Neural cell (in vitro differentiated cells): ENCODE results near the gene COG5. TPM values are rescaled to one million over a fixed set of nuclear protein-coding genes. Genes with fewer than 3 reads are reported as not detected.

ENCODE experiments used
- H2AFZ ChIP-seq: fragments of 200-600, 300-800 bp; sonication (generic), shearing (Covaris generic); 2 replicates; pipeline ENCODE4 v1.6.0; 2014; ENCODE audit warnings: low read depth, mild to moderate bottlenecking, antibody characterized with exemption, low read length, moderate library complexity
- H3F3A ChIP-seq: fragments of 200-600 bp; shearing (Covaris generic); 2 replicates; pipeline ENCODE4 v1.6.1; 2016; ENCODE audit warnings: mild to moderate bottlenecking, moderate library complexity, mixed read lengths, antibody characterized with exemption, low read length; ENCODE audit not compliant: insufficient read depth, poor library complexity, severe bottlenecking
- H3K27ac ChIP-seq: fragments of 200-600, 300-800 bp; sonication (generic), shearing (Covaris generic); 2 replicates; pipeline ENCODE4 v1.5.1; 2014; ENCODE audit warnings: mild to moderate bottlenecking, low read length, moderate library complexity
- H3K27me3 ChIP-seq: fragments of 300-800, 200-600 bp; sonication (generic), shearing (Covaris generic); 2 replicates; pipeline ENCODE4 v1.6.0; 2014; ENCODE audit warnings: mild to moderate bottlenecking, low read depth, low read length, moderate library complexity; ENCODE audit not compliant: insufficient read depth
- H3K36me3 ChIP-seq: fragments of 300-800, 200-600 bp; sonication (generic), shearing (Covaris generic); 2 replicates; pipeline ENCODE4 v1.5.1; 2014; ENCODE audit warnings: mild to moderate bottlenecking, antibody characterized with exemption, low read length, moderate library complexity; ENCODE audit not compliant: insufficient read depth
- H3K4me2 ChIP-seq: fragments of 300-800, 200-600 bp; sonication (generic), shearing (Covaris generic); 2 replicates; pipeline ENCODE4 v1.6.0; 2014; ENCODE audit warnings: mild to moderate bottlenecking, low read length
- H3K4me3 ChIP-seq: fragments of 300-800, 200-600 bp; sonication (generic), shearing (Covaris generic); 2 replicates; pipeline ENCODE4 v1.5.1; 2014; ENCODE audit warnings: mild to moderate bottlenecking, low read length, moderate library complexity
- H3K79me2 ChIP-seq: fragments of 200-600 bp; shearing (Covaris generic); replicated peaks from 2 replicates; pipeline ENCODE4 v1.6.0; 2014; ENCODE audit warnings: mild to moderate bottlenecking, low read length, moderate library complexity; ENCODE audit not compliant: insufficient read depth
- H3K9ac ChIP-seq: fragments of 300-800, 200-600 bp; sonication (generic), shearing (Covaris generic); 2 replicates; pipeline ENCODE4 v1.6.1; 2016; ENCODE audit warnings: mild to moderate bottlenecking, low read length, mixed read lengths
- H3K9me2 ChIP-seq: fragments of 200-600 bp; shearing (Covaris generic); 2 replicates; pipeline ENCODE4 v1.6.1; 2016; ENCODE audit warnings: mild to moderate bottlenecking, low read length, mixed read lengths; ENCODE audit not compliant: insufficient read depth
- H3K9me3 ChIP-seq: fragments of 200-600, 300-800 bp; sonication (generic), shearing (Covaris generic); 2 replicates; pipeline ENCODE4 v1.6.1; 2016; ENCODE audit warnings: mild to moderate bottlenecking, mixed run types, low read length, moderate library complexity, mixed read lengths
- H4K20me1 ChIP-seq: fragments of 200-600 bp; shearing (Covaris generic); 2 replicates; pipeline ENCODE4 v1.6.1; 2016; ENCODE audit warnings: mild to moderate bottlenecking, mixed run types; ENCODE audit not compliant: insufficient read depth
- CTCF ChIP-seq: fragments of 450-650 bp; IDR thresholded peaks from 2 replicates; pipeline ENCODE4 v1.5.1; 2014; ENCODE audit warnings: antibody characterized with exemption, mild to moderate bottlenecking, moderate library complexity; ENCODE audit not compliant: poor library complexity, severe bottlenecking
- EP300 ChIP-seq: fragments of 450-650 bp; conservative IDR thresholded peaks from 2 replicates; pipeline ENCODE4 v1.6.1; 2014; ENCODE audit warnings: antibody characterized with exemption, mild to moderate bottlenecking, moderate library complexity; ENCODE audit not compliant: poor library complexity, severe bottlenecking
- EZH2 ChIP-seq: fragments of 200-600, 300-800 bp; shearing (Covaris generic), sonication (generic); IDR thresholded peaks from 2 replicates; pipeline ENCODE4 v1.6.1; 2014; ENCODE audit warnings: antibody characterized with exemption, low read length, borderline replicate concordance, mild to moderate bottlenecking; ENCODE audit not compliant: insufficient read depth, poor library complexity, severe bottlenecking
- MXI1 ChIP-seq: fragments of 450-650 bp; conservative IDR thresholded peaks from 2 replicates; pipeline ENCODE4 v1.6.1; 2014; ENCODE audit warnings: antibody characterized with exemption, mild to moderate bottlenecking; ENCODE audit not compliant: poor library complexity, severe bottlenecking
- POLR2AphosphoS5 ChIP-seq: IDR thresholded peaks from 2 replicates; pipeline ENCODE4 v1.6.1; 2012
- RAD21 ChIP-seq: fragments of 450-650 bp; conservative IDR thresholded peaks from 2 replicates; pipeline ENCODE4 v1.6.1; 2014; ENCODE audit warnings: antibody characterized with exemption, mild to moderate bottlenecking, moderate library complexity
- REST ChIP-seq: IDR thresholded peaks from 2 replicates; pipeline ENCODE4 v1.6.1; 2012; ENCODE audit warnings: borderline replicate concordance
- SMC3 ChIP-seq: fragments of 450-650 bp; conservative IDR thresholded peaks from 2 replicates; pipeline ENCODE4 v1.6.1; 2014; ENCODE audit warnings: antibody characterized with exemption, mild to moderate bottlenecking, moderate library complexity; ENCODE audit not compliant: poor library complexity
- TAF1 ChIP-seq: IDR thresholded peaks from 2 replicates; pipeline ENCODE4 v1.6.1; 2012; ENCODE audit warnings: low read depth
- polyA plus RNA-seq: library from polyadenylated mRNA; depleted of rRNA; stranded (reverse); fragments of >200 nt; gene quantifications from 2 replicates; pipeline ENCODE4 v1.2.3, GENCODE V29; 2014

COG5 gene
- polyA plus RNA-seq, 1 donor from 2014 or later = 13.3 TPM

DNA sequence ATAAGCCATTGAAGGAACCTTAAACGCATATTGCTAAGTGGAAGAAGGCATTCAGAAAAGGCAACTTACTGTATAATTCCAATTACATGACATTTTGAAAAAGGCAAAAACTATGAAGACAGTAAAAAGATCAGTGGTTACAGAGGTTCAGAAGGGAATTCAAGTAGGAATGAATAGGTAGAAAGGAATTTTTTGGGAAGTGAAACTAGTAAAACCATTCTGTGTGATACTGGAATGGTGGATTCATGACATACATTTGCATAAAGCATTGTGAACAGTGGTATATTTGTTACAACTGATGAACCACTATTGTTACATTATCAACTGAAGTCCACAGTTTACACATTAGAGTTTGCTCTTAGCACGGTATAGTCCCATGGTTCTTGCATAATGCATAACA is 208.1 kb downstream of the COG5 start:
- Histone ChIP-seq H4K20me1 (no peaks in the 10 kb centered on the region), H3K9ac (no peak overlapping the region), H3K9me3 (no peaks in the 10 kb centered on the region), H3K9me2 (no peaks in the 10 kb centered on the region), H3K4me3 (no peak overlapping the region), H3K27me3 (no peaks in the 10 kb centered on the region), H3K79me2 (no peaks in the 10 kb centered on the region), H2AFZ (no peak overlapping the region), H3K27ac (no peak overlapping the region), H3K4me2 (no peak overlapping the region), H3K36me3 (no peaks in the 10 kb centered on the region), H3F3A (no peaks in the 10 kb centered on the region)
- no peak for TF ChIP-seq TAF1

- H3K79me2 ChIP-seq = no peaks in the 10 kb centered on the region
- H3K9ac ChIP-seq = no peak overlapping the region
- TF ChIP-seq SMC3 = no peak
- no peak for TF ChIP-seq EZH2
- no peak for TF ChIP-seq TAF1
- no peak for TF ChIP-seq REST
- TF ChIP-seq RAD21 = no peak
- no peak for TF ChIP-seq CTCF
- no peak for TF ChIP-seq POLR2AphosphoS5
- no peak for TF ChIP-seq EP300
- no peak for TF ChIP-seq MXI1
- H3K9me2 ChIP-seq = no peaks in the 10 kb centered on the region
- no peaks in the 10 kb centered on the region for H3K9me3 ChIP-seq
- H3K36me3 ChIP-seq = no peaks in the 10 kb centered on the region
- no peaks in the 10 kb centered on the region for H3K27me3 ChIP-seq
- H3F3A ChIP-seq = no peaks in the 10 kb centered on the region
- H3K4me2 ChIP-seq = no peak overlapping the region
- no peak overlapping the region for H3K4me3 ChIP-seq
- no peak overlapping the region for H2AFZ ChIP-seq
- H3K27ac ChIP-seq = no peak overlapping the region
- no peaks in the 10 kb centered on the region for H4K20me1 ChIP-seq
These were observed 209.1 kb downstream of the COG5 start for GRCh38 chr7:107354640-107355039.

DNA sequence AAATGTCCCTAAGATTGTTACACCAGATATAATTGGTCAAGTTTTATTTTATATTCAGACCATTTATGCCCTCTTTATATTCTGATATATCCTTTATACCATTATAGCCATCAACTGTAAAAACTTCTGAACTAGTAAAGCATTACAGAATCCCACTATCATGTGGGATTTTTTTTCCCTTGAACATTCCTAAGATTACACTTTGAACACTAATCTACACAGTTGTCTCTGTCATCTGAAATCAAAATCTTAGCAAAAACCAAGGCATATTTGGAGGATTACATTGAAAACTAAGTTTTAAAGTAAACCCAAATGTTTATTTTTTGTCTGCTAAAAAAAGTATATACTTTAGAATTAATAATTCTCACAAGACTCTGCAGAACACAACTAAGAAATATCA is 210.0 kb downstream of the COG5 start:
- no peaks in the 10 kb centered on the region for H3K79me2 ChIP-seq
- no peaks in the 10 kb centered on the region for H3K36me3 ChIP-seq
- H3K4me3 ChIP-seq = no peak overlapping the region
- H3K9me2 ChIP-seq = no peaks in the 10 kb centered on the region
- no peaks in the 10 kb centered on the region for H4K20me1 ChIP-seq
- H3F3A ChIP-seq = no peaks in the 10 kb centered on the region
- TF ChIP-seq SMC3 = no peak
- TF ChIP-seq RAD21 = no peak
- no peak for TF ChIP-seq TAF1
- no peak for TF ChIP-seq EP300
- TF ChIP-seq REST = no peak
- H2AFZ ChIP-seq = no peak overlapping the region
- no peak overlapping the region for H3K9ac ChIP-seq
- H3K27me3 ChIP-seq = no peaks in the 10 kb centered on the region
- no peak overlapping the region for H3K27ac ChIP-seq
- no peak overlapping the region for H3K4me2 ChIP-seq
- no peaks in the 10 kb centered on the region for H3K9me3 ChIP-seq
